Bone marrow (tissue), 2 donors: ENCODE data around the gene PXYLP1.

ENCODE experiments used
- DNase-seq, 2 donors: peaks; one replicate each; lab custom pipeline; 2025; lab: John Stamatoyannopoulos, UW

PXYLP1 gene

DNA sequence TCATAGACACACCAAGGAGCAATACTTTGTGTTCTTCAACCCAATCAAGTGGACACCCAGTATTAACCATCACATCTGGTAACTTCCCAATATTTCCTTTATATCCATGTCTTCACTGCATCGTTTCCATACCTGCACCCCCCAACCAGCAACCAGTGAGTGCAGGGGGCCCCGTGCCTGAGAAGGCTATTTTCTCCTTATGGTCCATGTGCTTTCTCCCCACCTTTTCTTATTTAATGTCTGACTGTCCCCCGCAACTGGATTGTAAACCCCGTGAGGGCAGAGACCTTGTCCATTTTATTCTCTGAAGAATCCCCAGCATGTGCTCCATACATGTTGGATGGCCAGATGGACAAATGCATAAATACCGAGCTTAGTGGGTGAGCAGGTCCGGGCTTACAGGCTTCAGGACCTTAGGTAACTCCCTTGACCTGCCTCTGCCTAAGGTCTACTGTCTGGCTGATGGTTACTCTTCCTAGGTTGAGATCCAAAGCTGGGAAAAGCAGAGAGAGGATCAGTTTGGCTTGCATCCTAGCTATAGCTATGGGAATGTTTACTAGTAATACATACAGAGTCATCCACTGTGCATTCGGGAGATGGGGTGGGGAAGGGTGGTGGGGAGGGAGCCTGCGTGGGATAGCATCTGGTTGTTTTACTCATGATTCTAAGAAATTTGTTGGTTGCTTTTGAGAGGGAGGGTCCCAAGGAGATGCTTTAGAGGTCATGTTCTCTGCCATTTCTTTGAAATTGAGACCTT is 41.5 kb downstream of the PXYLP1 start:
- no peak for DNase-seq

GRCh38 chr3:141273700-141274410 is 42.2 kb downstream of the PXYLP1 start:
- DNase-seq, result no peak

DNA sequence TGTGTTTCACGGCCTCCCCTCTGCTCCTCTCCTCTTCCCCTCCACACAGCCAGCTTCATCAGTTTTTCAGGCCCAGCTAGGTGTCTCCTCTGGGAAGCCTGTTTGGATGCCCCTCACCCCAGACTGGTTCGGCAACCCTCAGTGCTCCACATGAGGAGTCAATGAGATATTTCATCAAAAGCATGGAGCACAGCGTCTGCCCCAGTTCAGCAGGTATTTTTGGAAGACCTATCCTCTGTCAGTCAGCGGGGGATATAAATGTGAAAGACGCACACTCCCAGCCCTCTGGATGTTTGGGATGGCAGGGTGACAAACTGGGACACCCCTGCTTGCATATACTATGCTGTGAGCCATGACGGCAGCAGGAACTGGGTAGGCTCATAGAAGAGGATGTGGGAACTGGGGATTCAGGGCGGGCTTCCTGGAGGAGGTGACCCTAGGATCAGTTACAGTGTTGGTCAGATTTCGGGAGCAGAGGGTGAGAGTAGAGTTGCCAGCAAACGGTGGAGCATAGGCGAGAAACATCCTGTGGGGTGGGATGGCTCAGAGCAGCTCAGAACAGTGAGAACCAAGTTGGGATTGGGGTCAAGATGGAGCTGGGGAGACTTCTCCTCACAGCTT is 42.9 kb downstream of the PXYLP1 start:
- no peak for DNase-seq

DNA sequence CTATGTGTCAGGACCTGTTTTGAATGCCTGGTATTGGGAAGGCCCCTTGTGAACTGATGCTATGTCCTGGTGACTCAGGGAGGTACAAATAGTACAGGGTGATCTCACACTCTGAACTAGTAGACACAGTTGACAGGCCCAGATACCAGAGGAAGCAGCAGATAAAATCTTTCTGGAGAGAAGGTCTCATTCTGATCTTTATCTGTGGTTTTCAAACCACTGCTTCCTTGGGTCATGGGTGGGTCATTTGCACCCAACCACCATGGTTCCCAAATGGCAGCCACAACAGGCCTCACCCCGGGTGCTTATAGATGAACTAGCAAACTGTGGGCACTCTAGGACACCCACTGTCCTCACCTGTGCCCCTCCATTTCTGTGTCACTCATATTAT is 43.4 kb downstream of the PXYLP1 start:
- peak in 1 of 2 donors; percentile 8 for DNase-seq

GRCh38 chr3:141275511-141275910 is 43.9 kb downstream of the PXYLP1 start:
- DNase-seq, result no peak

DNA sequence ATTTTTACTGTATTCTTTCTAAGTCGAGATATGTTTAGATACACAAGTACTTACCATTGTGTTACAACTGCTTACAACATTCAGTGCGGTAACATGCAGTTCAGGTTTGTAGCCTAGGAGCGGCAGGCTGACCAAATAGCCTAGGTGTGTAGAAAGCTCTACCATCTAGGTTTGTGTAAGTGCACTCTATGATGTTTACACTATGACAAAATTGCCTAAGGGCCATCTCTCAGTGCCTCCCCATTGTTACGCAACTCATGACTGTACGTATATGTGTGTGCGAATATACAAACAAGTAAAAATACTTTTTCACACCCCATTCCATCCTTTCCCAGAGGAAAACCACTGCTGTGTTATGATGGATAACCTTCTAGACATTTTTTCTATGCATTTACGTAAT is 44.3 kb downstream of the PXYLP1 start:
- no peak for DNase-seq

GRCh38 chr3:141276398-141276797 is 44.8 kb downstream of the PXYLP1 start:
- no peak for DNase-seq

- no peak for DNase-seq
These were observed 45.8 kb downstream of the PXYLP1 start for GRCh38 chr3:141277451-141277850.

GRCh38 chr3:141278196-141279076 is 46.8 kb downstream of the PXYLP1 start:
- no peak for DNase-seq

GRCh38 chr3:141279077-141279967 is 47.7 kb downstream of the PXYLP1 start:
- DNase-seq, result no peak

GRCh38 chr3:141280086-141280485 is 48.5 kb downstream of the PXYLP1 start:
- no peak for DNase-seq

- DNase-seq, result no peak
These were observed 49.1 kb downstream of the PXYLP1 start for GRCh38 chr3:141280690-141281089.

DNA sequence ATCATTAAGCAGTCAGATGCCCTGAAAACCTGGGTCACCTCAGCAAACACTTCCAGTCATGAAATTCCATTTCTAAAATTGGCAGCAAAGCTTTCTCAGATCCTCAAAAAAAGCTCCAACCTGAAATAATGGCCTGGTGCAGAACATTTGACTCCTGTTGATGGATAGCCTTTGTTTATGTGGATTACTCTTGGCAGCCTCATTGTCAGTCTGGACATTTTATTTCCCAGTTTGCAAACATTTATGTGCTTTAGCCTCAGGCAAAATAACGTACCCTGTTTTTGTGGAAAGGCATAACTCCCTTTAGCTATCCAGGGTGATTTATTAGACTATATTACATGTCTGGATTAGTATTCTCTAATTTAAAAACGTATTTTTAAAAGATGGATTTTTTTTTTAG is 53.9 kb downstream of the PXYLP1 start:
- DNase-seq, result no peak

DNA sequence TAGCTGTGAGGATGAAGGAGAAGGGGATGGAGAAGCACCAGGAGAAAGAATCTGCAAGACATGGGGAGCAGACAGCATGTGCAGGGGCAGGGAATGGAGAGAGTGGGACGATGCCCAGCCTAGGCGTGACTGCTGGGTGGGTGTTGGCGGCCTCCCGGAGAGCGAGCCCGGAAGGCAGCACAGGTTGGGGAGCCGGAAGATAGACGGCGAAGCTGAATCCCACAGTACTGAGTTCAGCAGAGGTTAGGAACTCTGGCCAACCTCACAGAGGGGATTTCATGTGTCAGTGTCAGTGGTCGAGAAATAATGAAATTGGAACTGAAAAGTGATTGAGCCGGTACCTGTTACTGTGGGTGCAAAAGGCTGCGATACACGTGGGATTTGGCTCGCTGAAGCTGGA is 55.2 kb downstream of the PXYLP1 start:
- no peak for DNase-seq

- no peak for DNase-seq
These were observed 55.7 kb downstream of the PXYLP1 start for GRCh38 chr3:141287326-141287725.

DNA sequence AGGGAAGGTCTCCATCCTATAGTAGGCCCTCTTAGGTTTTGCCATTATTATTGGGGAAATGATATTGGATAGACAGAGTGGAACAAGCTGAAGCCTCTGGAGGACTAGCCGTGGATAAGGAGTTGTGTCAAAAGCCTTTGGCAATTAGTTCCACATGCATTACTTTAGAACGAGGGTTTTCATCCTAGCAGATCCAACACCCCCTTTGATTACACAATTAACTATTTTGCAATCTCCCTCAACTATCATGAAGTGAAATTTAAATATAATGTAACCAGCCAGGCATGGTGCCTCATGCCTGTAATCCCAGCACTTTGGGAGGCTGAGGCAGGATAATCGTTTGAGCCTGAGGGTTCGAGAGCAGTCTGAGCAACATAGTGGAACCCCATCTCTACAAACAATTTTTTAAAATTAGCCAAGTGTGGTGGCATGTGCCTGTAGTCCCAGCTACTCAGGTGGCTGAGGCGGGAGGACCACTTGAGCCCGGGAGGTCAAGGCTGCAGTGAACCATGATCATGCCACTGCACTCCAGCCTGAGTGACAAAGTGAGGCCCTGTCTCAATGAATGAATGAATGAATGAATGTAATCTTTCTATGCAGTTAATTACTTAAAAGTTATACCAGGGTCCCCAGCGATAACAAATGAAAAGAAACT is 56.8 kb downstream of the PXYLP1 start:
- DNase-seq, result no peak

DNA sequence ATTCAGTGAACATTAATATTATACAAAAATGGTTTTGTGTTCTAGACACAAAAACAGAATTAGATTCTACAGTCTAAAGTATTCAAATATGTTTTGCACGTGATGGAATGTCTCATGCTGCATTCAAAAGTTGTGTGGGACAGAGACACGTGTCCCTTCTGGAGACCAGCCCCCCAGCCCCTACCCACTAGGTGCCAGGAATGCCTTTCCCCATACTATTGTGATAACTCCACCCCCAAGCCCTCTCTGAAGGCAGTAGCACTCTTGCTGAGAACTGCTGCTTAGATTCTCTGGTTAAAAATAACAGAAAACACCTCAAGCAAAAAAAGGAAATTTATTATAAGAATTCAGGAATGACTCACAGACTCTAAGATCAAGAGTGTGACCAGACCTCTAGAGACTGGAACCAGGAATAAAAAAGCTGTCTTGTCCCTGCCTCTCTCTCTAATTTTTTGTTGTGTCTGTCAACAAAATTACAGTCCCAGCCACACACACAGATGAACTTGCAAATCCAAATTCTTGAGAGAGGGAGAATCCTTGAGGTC is 57.7 kb downstream of the PXYLP1 start:
- DNase-seq, result no peak

- DNase-seq, result no peak
These were observed 60.1 kb downstream of the PXYLP1 start for GRCh38 chr3:141291559-141292355.

- DNase-seq, result no peak
These were observed 60.9 kb downstream of the PXYLP1 start for GRCh38 chr3:141292356-141293058.
